C4-2B (cell line): ENCODE data around the gene ZMYND19.

ENCODE experiments used
- H3K27ac ChIP-seq: fragments of 450-650 bp; 2 replicates; pipeline ENCODE4 v1.5.1; 2017
- ZFX ChIP-seq: fragments of 450-650 bp; IDR thresholded peaks from 2 replicates; pipeline ENCODE4 v1.6.1; 2017
- TF ChIP-seq, protein P1 (sequence below): fragments of 450-650 bp; conservative IDR thresholded peaks from 2 replicates; pipeline ENCODE4 v1.5.1; 2017; ENCODE audit warnings: mild to moderate bottlenecking

Gene ZMYND19

DNA sequence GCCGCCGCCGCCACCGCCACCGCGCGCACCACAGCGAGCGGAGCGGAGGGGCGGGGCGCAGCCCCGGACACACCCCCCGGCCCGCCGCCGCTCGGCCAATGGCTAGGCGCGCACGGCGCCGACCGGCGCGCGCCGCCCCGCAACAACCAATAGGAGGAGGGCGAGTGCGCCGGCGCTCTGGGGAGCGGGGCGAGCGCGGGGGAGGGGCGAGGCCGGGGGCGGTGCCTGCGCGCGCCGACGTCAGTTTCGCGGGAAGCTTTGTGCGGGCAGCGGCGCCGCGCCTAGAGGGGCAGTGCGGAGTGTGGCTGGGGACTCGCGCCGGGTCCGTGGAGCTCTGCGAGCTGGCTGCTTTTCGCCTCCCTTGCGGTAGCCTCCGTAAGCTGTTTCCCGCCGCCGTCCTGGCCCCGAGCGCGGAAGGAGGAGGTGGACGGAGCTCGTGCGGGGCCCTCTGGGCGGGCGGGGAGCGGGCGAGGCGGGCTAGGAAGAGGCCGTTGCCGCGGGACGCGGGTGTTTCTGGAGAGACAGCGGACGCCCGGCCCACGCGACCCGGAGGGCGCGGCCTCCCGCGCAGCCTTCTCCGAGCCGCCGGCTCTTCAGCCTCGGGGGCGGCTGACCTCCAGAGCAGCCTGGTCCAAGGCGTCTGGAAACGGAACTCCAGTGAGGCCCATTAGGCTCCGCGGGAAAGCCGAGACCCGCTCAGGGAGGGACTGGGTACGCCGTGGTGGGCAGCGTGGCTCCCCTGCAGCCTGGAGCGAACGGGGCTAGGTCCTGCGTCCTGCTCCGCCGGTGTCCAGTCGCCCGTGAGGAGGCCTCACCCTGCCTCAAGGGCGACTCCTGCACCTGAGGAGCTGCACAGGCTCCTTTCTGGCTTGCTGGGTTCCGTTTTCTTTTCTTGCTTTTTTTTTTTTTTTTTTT, at the start of gene ZMYND19:
Gene ZMYND19 (minus strand): TSS at position 44 of the 915 bp plus-strand sequence. CDS start 249 bp downstream, outside the sequence.
- TF ChIP-seq, protein P1, sequence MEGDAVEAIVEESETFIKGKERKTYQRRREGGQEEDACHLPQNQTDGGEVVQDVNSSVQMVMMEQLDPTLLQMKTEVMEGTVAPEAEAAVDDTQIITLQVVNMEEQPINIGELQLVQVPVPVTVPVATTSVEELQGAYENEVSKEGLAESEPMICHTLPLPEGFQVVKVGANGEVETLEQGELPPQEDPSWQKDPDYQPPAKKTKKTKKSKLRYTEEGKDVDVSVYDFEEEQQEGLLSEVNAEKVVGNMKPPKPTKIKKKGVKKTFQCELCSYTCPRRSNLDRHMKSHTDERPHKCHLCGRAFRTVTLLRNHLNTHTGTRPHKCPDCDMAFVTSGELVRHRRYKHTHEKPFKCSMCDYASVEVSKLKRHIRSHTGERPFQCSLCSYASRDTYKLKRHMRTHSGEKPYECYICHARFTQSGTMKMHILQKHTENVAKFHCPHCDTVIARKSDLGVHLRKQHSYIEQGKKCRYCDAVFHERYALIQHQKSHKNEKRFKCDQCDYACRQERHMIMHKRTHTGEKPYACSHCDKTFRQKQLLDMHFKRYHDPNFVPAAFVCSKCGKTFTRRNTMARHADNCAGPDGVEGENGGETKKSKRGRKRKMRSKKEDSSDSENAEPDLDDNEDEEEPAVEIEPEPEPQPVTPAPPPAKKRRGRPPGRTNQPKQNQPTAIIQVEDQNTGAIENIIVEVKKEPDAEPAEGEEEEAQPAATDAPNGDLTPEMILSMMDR: no peak
- 0 out of 2 replicates have a peak, but pooled peaks have one; percentile 19 for TF ChIP-seq ZFX
- H3K27ac ChIP-seq: peak within 1 kb of the TSS; percentile 88

DNA sequence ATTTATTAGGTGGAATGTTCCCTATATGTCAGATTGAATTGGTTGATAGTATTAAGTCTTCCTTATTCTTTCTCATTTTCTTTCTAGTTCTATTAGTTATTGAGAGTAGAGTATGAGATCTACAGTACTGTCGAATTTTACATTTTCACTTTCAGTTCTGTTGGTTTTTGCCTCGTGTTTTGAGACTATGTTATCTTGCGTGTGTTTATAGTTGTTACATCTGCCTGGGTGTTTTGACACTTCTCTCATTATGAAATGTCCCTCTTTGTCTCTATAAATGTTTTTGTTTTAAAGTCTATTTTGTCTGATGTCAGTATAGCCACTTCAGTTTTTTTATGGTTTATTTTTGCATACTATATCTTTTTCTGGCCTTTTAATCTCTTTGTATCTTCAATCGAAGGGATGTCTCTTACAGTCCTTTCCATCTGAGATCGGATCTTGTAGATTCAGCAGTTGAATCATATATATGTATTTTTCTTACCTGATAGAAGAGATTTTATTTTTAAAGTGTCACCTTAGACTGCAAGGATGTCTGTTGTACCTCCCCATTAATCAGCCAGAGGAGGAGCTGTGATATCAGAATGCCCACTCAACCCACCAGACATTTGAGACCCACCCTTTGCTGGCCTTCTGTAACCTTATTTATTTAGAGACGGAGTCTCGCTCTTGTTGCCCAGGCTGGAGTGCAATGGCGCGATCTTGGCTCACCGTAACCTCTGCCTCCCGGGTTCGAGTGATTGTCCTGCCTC, 49.2 kb upstream of the ZMYND19 start:
- H3K27ac ChIP-seq: no peak overlapping the region
- no peak for TF ChIP-seq ZFX
- TF ChIP-seq, protein P1: no peak

DNA sequence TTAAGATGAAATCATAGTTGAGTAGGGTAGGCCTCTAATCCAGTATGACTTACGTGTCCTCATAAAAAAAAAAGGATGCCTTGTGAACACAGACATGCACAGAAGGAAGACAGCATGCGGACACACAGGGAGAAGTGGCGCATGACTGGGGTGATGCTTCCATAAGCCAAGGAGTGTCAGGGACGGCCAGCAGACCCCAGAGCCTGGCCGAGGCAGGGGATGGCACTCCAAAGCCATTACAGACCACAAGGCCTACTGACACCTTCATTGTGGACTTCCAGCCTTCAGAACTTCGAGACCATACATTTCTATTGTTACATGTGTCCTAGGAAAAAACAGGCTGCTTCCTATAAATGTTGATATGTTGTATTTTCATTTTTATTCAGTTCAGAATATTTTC, 48.4 kb upstream of the ZMYND19 start:
- no peak overlapping the region for H3K27ac ChIP-seq
- no peak for TF ChIP-seq ZFX
- TF ChIP-seq, protein P1: no peak

DNA sequence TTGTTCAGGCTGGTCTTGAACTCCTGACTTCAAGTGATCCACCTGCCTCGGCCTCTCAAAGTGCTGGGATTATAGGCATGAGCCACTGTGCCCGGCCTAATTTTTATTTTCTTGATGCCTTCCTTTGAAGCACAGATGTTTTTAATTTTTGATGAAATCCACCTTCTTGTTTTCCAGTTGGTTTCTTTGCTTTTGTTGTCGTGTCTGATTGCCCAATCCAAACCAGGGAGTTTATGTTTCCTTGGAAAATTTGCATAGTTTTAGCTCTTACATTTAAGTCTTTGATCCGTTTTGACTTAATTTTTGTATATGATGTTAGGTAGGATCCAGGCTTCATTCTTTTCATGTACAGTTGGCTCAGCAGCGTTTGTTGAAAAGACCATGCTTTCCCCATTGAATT, 43.7 kb upstream of the ZMYND19 start:
- no peak for TF ChIP-seq ZFX
- TF ChIP-seq, protein P1: no peak
- no peak overlapping the region for H3K27ac ChIP-seq

DNA sequence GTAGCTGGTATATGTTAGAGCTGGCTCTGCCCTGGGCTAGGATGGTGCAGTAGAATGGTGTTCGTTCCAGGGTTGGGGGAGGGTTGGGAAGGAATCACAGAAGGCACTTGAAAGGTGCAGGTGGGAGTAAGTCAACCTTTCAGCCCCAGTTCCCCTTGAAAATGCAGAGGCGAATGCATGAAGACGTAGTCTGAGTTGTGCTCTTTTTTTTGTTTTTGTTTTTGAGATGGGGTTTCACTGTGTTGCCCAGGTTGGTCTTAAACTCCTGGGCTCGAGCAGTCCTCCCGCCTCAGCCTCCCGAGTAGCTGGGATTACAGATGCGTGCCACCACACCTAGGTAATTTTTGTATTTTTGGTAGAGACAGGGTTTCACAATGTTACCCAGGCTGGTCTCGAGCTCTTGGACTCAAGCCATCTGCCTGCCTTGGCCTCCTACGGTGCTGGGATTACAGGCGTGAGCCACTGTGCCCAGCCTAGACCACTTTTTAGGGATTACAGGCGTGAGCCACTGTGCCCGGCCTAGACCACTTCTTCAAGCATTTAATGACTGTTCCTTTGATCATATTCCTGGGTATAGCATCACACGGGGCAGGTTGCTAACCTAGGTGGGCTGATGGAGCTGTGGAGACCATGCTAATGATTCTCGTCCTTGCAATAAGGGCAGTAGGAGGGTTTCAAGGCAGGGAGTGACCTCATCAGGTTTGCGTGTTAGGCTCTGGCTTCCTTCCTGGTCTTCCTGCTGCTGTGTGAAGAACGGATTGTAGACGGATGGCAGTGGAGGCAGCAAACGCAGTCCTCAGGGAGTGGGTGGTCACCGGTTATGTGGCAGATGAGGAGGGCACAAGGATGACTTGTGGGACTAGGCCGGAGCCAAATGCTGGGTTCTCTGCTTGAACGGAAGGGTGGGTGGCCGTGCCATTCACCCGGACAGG, 42.2 kb upstream of the ZMYND19 start:
- TF ChIP-seq, protein P1: no peak
- no peak for TF ChIP-seq ZFX
- H3K27ac ChIP-seq: no peak overlapping the region

DNA sequence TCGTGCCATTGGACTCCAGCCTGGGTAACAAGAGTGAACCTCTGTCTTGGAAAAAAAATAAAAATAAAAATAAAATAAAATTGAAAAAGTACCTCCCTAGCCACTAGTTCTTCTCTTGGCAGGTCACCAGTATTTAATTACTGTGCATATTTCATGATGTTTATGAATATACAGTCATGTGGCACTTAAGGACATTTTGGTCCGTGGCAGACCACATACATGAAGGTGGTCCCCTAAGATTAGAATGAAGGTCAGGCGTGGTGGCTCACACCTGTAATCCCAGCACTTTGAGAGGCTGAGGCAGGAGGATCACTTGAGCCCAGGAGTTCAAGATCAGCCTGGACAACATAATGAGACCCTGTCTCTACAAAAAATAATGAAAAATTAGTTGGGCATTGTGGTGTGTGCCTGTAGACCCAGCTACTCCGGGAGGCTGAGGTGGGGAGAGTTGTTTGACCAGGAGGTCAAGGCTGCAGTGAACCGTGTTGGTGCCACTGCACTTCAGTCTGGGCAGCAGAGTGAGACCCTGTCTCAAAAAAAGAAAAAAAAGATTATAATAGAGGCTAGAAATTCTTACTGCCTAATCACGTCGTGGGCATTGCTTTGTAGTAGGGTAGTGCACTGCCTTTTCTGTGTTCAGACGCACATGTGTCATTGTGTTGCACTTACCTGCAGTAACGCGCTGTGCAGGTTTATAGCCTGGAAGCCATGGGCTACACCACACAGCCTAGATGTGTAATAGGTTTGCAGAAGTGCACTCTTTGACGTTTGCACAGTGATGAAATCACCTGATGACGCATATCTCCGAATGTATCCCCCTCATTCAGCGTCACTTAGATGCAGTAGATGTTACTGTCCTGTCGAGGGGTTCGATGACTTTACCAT, 41.3 kb upstream of the ZMYND19 start:
- no peak overlapping the region for H3K27ac ChIP-seq

More for the DNA sequence above, 41.3 kb upstream of the ZMYND19 start:
- TF ChIP-seq, protein P1: no peak
- TF ChIP-seq ZFX: no peak
